ENCODE results near the gene CXCL17.
"Not testable (repeated sequence)": the region's sequence is repeated elsewhere in the genome, so short reads cannot be mapped to it uniquely, and the experiment has no call there.

CXCL17 gene

GRCh38 chr19:42455086-42455485, 12.3 kb upstream of the CXCL17 start:
- no peak for DNase-seq (ENCODE audit: low spot score)
- no peak for ATAC-seq (ENCODE audit: low read depth)
- H3K4me3 ChIP-seq (ENCODE audit: severe bottlenecking): no peak overlapping the region
- peak overlapping the region; percentile 63 for H3K27ac ChIP-seq (ENCODE audit: poor library complexity, severe bottlenecking)
- H3K36me3 ChIP-seq (ENCODE audit: low read depth): no peaks in the 10 kb centered on the region
- H3K27me3 ChIP-seq (ENCODE audit: insufficient read depth, poor library complexity, severe bottlenecking): no peaks in the 10 kb centered on the region
- H3K4me1 ChIP-seq (ENCODE audit: insufficient read depth, poor library complexity, severe bottlenecking): peaks cover 19% of the 10 kb centered on the region
- no peak for TF ChIP-seq CTCF (IDR thresholded peaks at IDR 0.05; ENCODE audit: poor library complexity, severe bottlenecking)
- H3K9me3 ChIP-seq (ENCODE audit: severe bottlenecking): no peaks in the 10 kb centered on the region

- Histone ChIP-seq H3K4me1 (ENCODE audit: insufficient read depth, poor library complexity, severe bottlenecking) (peaks cover 22% of the 10 kb centered on the region), H3K27ac (ENCODE audit: poor library complexity, severe bottlenecking) (no peak overlapping the region), H3K9me3 (ENCODE audit: severe bottlenecking) (no peaks in the 10 kb centered on the region), H3K27me3 (ENCODE audit: insufficient read depth, poor library complexity, severe bottlenecking) (no peaks in the 10 kb centered on the region), H3K36me3 (ENCODE audit: low read depth) (no peaks in the 10 kb centered on the region), H3K4me3 (ENCODE audit: severe bottlenecking) (no peak overlapping the region)
- ATAC-seq (ENCODE audit: low read depth) (no peak), DNase-seq (ENCODE audit: low spot score) (no peak)
- no peak for TF ChIP-seq CTCF (IDR thresholded peaks at IDR 0.05; ENCODE audit: poor library complexity, severe bottlenecking)
These were observed 9.8 kb upstream of the CXCL17 start for GRCh38 chr19:42452590-42452989.

- peak; percentile 92 for TF ChIP-seq CTCF (IDR thresholded peaks at IDR 0.05; ENCODE audit: poor library complexity, severe bottlenecking)
- ATAC-seq (ENCODE audit: low read depth) (peak; percentile 96), DNase-seq (ENCODE audit: low spot score) (peak; percentile 73)
- H3K9me3 ChIP-seq (ENCODE audit: severe bottlenecking): no peaks in the 10 kb centered on the region
- H3K27me3 ChIP-seq (ENCODE audit: insufficient read depth, poor library complexity, severe bottlenecking): no peaks in the 10 kb centered on the region
- H3K27ac ChIP-seq (ENCODE audit: poor library complexity, severe bottlenecking): peak overlapping the region; percentile 32
- no peaks in the 10 kb centered on the region for H3K36me3 ChIP-seq (ENCODE audit: low read depth)
- H3K4me3 ChIP-seq (ENCODE audit: severe bottlenecking): no peak overlapping the region
- peaks cover 14% of the 10 kb centered on the region for H3K4me1 ChIP-seq (ENCODE audit: insufficient read depth, poor library complexity, severe bottlenecking)
These were observed 7.7 kb upstream of the CXCL17 start for GRCh38 chr19:42450314-42450934.

- H3K27ac ChIP-seq (ENCODE audit: poor library complexity, severe bottlenecking); H3K4me3 ChIP-seq (ENCODE audit: severe bottlenecking); ATAC-seq (ENCODE audit: low read depth); H3K4me1 ChIP-seq (ENCODE audit: insufficient read depth, poor library complexity, severe bottlenecking); H3K9me3 ChIP-seq (ENCODE audit: severe bottlenecking); H3K36me3 ChIP-seq (ENCODE audit: low read depth); H3K27me3 ChIP-seq (ENCODE audit: insufficient read depth, poor library complexity, severe bottlenecking); DNase-seq (ENCODE audit: low spot score): not testable (repeated sequence)
These were observed 5.6 kb upstream of the CXCL17 start for GRCh38 chr19:42448306-42448705.

GRCh38 chr19:42445948-42446347, 3.2 kb upstream of the CXCL17 start:
- no peak overlapping the region for H3K4me3 ChIP-seq (ENCODE audit: severe bottlenecking)
- ATAC-seq (ENCODE audit: low read depth): no peak

More at GRCh38 chr19:42445948-42446347, 3.2 kb upstream of the CXCL17 start:
- no peak for DNase-seq (ENCODE audit: low spot score)
- H3K4me1 ChIP-seq (ENCODE audit: insufficient read depth, poor library complexity, severe bottlenecking): peaks cover 12% of the 10 kb centered on the region
- H3K27me3 ChIP-seq (ENCODE audit: insufficient read depth, poor library complexity, severe bottlenecking): no peaks in the 10 kb centered on the region
- no peaks in the 10 kb centered on the region for H3K36me3 ChIP-seq (ENCODE audit: low read depth)
- no peak for TF ChIP-seq CTCF (IDR thresholded peaks at IDR 0.05; ENCODE audit: poor library complexity, severe bottlenecking)
- no peaks in the 10 kb centered on the region for H3K9me3 ChIP-seq (ENCODE audit: severe bottlenecking)
- no peak overlapping the region for H3K27ac ChIP-seq (ENCODE audit: poor library complexity, severe bottlenecking)

All from RWPE2 (cell line).